HCT116 (cell line): ENCODE measurements around the gene SEC24A. TPM values are rescaled to one million over a fixed set of nuclear protein-coding genes. Genes with fewer than 3 reads are reported as not detected.
"Not testable (repeated sequence)": the region's sequence is repeated elsewhere in the genome, so short reads cannot be mapped to it uniquely, and the experiment has no call there.

Experiments used
- ATAC-seq: fragments of 200-7000 bp; cut with Tn5 transposase; 2 replicates; pipeline ENCODE4 v1.9.1; 2020; ENCODE audit warnings: mild to moderate bottlenecking, moderate library complexity
- BruUV-seq: library from RNA; stranded (reverse); fragments of 400-500 nt; replicated peaks from 2 replicates; lab custom pipeline; 2021; lab: Mats Ljungman, UMichigan
- CTCF ChIA-PET: fragments of 300-600 bp; sonication (Branson Sonifier 250); formaldehyde crosslinking; loops from one replicate; lab custom pipeline; 2021; ENCODE audit warnings: antibody characterized with exemption; lab: Charles Lee
- POLR2A ChIA-PET: fragments of 300-600, 350-600 bp; sonication (Branson Sonifier 250); formaldehyde crosslinking; loops from one replicate; lab custom pipeline; 2021; ENCODE audit warnings: antibody characterized with exemption; lab: Charles Lee
- RAD21 ChIA-PET, 2 experiments: fragments of 300-600 bp; sonication (Branson Sonifier 250); formaldehyde crosslinking; loops; one replicate each; lab custom pipeline; 2023; ENCODE audit warnings: low total read pairs in 2 of 2; ENCODE audit not compliant: uncharacterized antibody in 2 of 2, unreplicated experiment in 2 of 2, low non-redundant PET in 1 of 2; lab: Charles Lee
- DNase-seq: peaks from one replicate; pipeline ENCODE4 v3.0.0-alpha.2; 2010; ENCODE audit warnings: low read depth, low spot score
- H2AFZ ChIP-seq: fragments of 200-600 bp; shearing (Covaris generic), sonication (generic); 2 replicates; pipeline ENCODE4 v1.6.1; 2017; ENCODE audit warnings: low read depth, mixed run types, mixed read lengths, antibody characterized with exemption, low read length; ENCODE audit not compliant: poor library complexity, severe bottlenecking
- H3K27ac ChIP-seq: 2 replicates; pipeline ENCODE4 v1.5.1; 2012; ENCODE audit warnings: low read depth, low read length
- H3K27me3 ChIP-seq: fragments of 200-600 bp; sonication (generic); 2 replicates; pipeline ENCODE4 v1.6.1; 2016; ENCODE audit warnings: mixed run types, low read length, mixed read lengths; ENCODE audit not compliant: insufficient read depth
- H3K36me3 ChIP-seq, 2 experiments: fragments of 200-500 bp in 1 of 2; fragments of 200-600 bp in 1 of 2; sonication (Bioruptor generic) in 1 of 2; sonication (generic) in 1 of 2; 2 replicates each; pipeline versions ENCODE4 v1.5.1 to v1.6.1; 2014 to 2016; ENCODE audit warnings: low read length in 2 of 2, inconsistent platforms in 1 of 2, mixed read lengths in 1 of 2, mixed run types in 1 of 2; ENCODE audit not compliant: insufficient read depth in 2 of 2, control insufficient read depth in 1 of 2
- H3K4me1 ChIP-seq, 2 experiments: fragments of 200-600 bp in 1 of 2; sonication (generic) in 1 of 2; 2 replicates each; pipeline versions ENCODE4 v1.5.1 to v1.6.1; 2012 to 2017; ENCODE audit warnings: low read length in 2 of 2, inconsistent platforms in 1 of 2, mild to moderate bottlenecking in 1 of 2, mixed read lengths in 1 of 2, mixed run types in 1 of 2, moderate library complexity in 1 of 2; ENCODE audit not compliant: insufficient read depth in 2 of 2, control insufficient read depth in 1 of 2
- H3K4me2 ChIP-seq: fragments of 200-600 bp; sonication (generic); 2 replicates; pipeline ENCODE4 v1.6.1; 2017; ENCODE audit warnings: mixed run types, low read length, mixed read lengths
- H3K4me3 ChIP-seq, 2 experiments: fragments of 200-600 bp in 1 of 2; sonication (generic) in 1 of 2; replicated peaks in 1 of 2; 2 replicates each; pipeline ENCODE4 v1.5.1; 2011 to 2016; ENCODE audit warnings: low read length in 2 of 2, control low read depth in 1 of 2, low read depth in 1 of 2, mild to moderate bottlenecking in 1 of 2, mixed read lengths in 1 of 2, mixed run types in 1 of 2
- H3K79me2 ChIP-seq: fragments of 200-600 bp; sonication (generic); 2 replicates; pipeline ENCODE4 v1.6.1; 2017; ENCODE audit warnings: mild to moderate bottlenecking, mixed run types, low read length, moderate library complexity, mixed read lengths; ENCODE audit not compliant: insufficient read depth
- H3K9ac ChIP-seq: fragments of 200-600 bp; sonication (generic); 2 replicates; pipeline ENCODE4 v1.6.1; 2016; ENCODE audit warnings: low read length, mixed read lengths
- H3K9me2 ChIP-seq: fragments of 200-600 bp; sonication (generic), shearing (Covaris generic); 2 replicates; pipeline ENCODE4 v1.6.1; 2017; ENCODE audit warnings: mixed run types, mild to moderate bottlenecking, moderate library complexity; ENCODE audit not compliant: insufficient read depth
- H3K9me3 ChIP-seq, 2 experiments: fragments of 200-500 bp in 1 of 2; fragments of 200-600 bp in 1 of 2; sonication (Bioruptor generic) in 1 of 2; sonication (generic) in 1 of 2; 2 replicates each; pipeline ENCODE4 v1.6.1; 2014 to 2017; ENCODE audit warnings: low read length in 2 of 2, mixed read lengths in 2 of 2, inconsistent platforms in 1 of 2, low read depth in 1 of 2, mild to moderate bottlenecking in 1 of 2, mixed run types in 1 of 2, moderate library complexity in 1 of 2; ENCODE audit not compliant: control insufficient read depth in 1 of 2, insufficient read depth in 1 of 2
- H4K20me1 ChIP-seq: fragments of 200-600 bp; sonication (generic), shearing (Covaris generic); 2 replicates; pipeline ENCODE4 v1.6.1; 2017; ENCODE audit warnings: mixed run types, mild to moderate bottlenecking, moderate library complexity; ENCODE audit not compliant: insufficient read depth
- CEBPB ChIP-seq: IDR thresholded peaks from 2 replicates; pipeline ENCODE4 v1.6.1; 2012; ENCODE audit warnings: low read depth
- ELF1 ChIP-seq: IDR thresholded peaks from 2 replicates; pipeline ENCODE4 v1.6.1; 2012; ENCODE audit warnings: low read depth, borderline replicate concordance
- EZH2phosphoT487 ChIP-seq: fragments of 200-600 bp; IDR thresholded peaks from 2 replicates; pipeline ENCODE4 v1.6.1; 2018; ENCODE audit warnings: antibody characterized with exemption, borderline replicate concordance
- JUND ChIP-seq: IDR thresholded peaks from 2 replicates; pipeline ENCODE4 v1.6.1; 2012
- POLR2A ChIP-seq: IDR thresholded peaks from 2 replicates; pipeline ENCODE4 v1.7.0; 2011; ENCODE audit warnings: borderline replicate concordance; ENCODE audit not compliant: insufficient read depth, insufficient read length; ENCODE audit errors: extremely low read depth
- POLR2AphosphoS5 ChIP-seq: IDR thresholded peaks from 2 replicates; pipeline ENCODE4 v1.6.1; 2011; ENCODE audit warnings: mild to moderate bottlenecking, low read depth, low read length, moderate library complexity
- SIN3A ChIP-seq: IDR thresholded peaks from 2 replicates; pipeline ENCODE4 v1.6.1; 2012; ENCODE audit warnings: low read depth
- SRF ChIP-seq: IDR thresholded peaks from 2 replicates; pipeline ENCODE4 v1.6.1; 2012; ENCODE audit warnings: low read depth
- YY1 ChIP-seq: IDR thresholded peaks from 2 replicates; pipeline ENCODE4 v1.6.1; 2011; ENCODE audit warnings: low read length, low read depth, moderate library complexity, mild to moderate bottlenecking; ENCODE audit not compliant: insufficient replicate concordance; ENCODE audit errors: extremely low read depth
- ZFX ChIP-seq: fragments of 450-650 bp; IDR thresholded peaks from 2 replicates; pipeline ENCODE4 v1.6.1; 2017
- ZNF274 ChIP-seq: fragments of 200-500 bp; sonication (Bioruptor generic); IDR thresholded peaks from 2 replicates; pipeline ENCODE4 v1.6.1; 2014; ENCODE audit warnings: mild to moderate bottlenecking, low read depth, low read length, inconsistent platforms
- intact Hi-C: fragments of 100-400 bp; cut with micrococcal nuclease; formaldehyde crosslinking; loops from 2 replicates; pipeline ENCODE4 v1.10.0; 2022
- total RNA-seq: library from RNA; stranded (reverse); gene quantifications from one replicate; pipeline ENCODE4 v1.2.1, GENCODE V29; 2021; ENCODE audit not compliant: unreplicated experiment
- TF ChIP-seq, protein P1 (sequence below): IDR thresholded peaks from 2 replicates; pipeline ENCODE4 v1.6.1; 2012
- TF ChIP-seq, protein P2 (sequence below): IDR thresholded peaks from 2 replicates; pipeline ENCODE4 v1.6.1; 2012; ENCODE audit warnings: low read depth

The SEC24A gene
- total RNA-seq, 1 experiment from 2014 or later = 16.8 TPM

DNA sequence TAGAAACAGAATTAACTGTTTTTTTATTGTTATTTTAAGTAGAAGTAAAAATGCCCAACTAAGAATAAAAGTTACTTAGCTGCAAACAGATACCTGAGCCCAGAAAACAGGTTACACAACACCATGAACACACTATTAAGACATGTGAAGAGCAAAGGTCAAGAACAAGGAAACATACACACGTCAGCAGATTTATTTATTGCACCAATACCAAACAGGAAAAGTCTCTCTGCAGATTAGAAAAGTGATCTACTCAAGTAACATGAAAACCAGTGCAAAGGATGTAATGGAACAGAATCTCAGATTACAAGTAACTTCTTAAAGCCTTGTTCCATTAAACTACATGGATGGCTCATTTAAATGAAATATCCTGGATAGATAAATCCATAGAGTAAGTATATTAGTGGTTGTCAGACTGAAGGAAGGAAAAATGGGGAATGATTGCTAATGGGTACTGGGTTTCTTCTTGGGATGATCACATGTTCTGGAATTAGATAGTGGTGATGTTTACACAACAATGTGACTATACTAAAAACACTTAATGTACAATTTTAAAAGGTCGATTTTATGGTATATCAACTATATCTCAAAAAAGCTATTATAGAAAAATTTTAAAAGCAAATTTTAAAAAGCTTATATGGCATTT, 22.1 kb upstream of the SEC24A start:
- no peak for ATAC-seq
- no peaks in the 10 kb centered on the region; the same call in 1 of the 2 replicates for H4K20me1 ChIP-seq
- no peaks in the 10 kb centered on the region for H3K9me2 ChIP-seq
- H3K4me3 ChIP-seq = no peak overlapping the region
- H3K9ac ChIP-seq = no peak overlapping the region
- peaks cover 23% of the 10 kb centered on the region for H3K79me2 ChIP-seq
- no peak overlapping the region for H3K27ac ChIP-seq
- ChIA-PET POLR2A (no interaction called here), RAD21 (no interaction called here), CTCF (no interaction called here)
- peaks cover 2 to 7% of the 10 kb centered on the region in 2 experiments; a peak in 3 of 4 replicates for H3K4me1 ChIP-seq
- H3K9me3 ChIP-seq = no peaks in the 10 kb centered on the region
- intact Hi-C loops = no loop called here
- no peak overlapping the region for H2AFZ ChIP-seq
- BruUV-seq = no TSS peak
- no peak overlapping the region for H3K4me2 ChIP-seq
- no peak for DNase-seq
- peaks cover 0 to 2% of the 10 kb centered on the region in 2 experiments; a peak in 1 of 4 replicates for H3K36me3 ChIP-seq
- TF ChIP-seq SRF (no peak), CEBPB (no peak), JUND (no peak), POLR2AphosphoS5 (no peak), ZNF274 (no peak), EZH2phosphoT487 (no peak), ZFX (no peak)
- TF ChIP-seq, protein P1, sequence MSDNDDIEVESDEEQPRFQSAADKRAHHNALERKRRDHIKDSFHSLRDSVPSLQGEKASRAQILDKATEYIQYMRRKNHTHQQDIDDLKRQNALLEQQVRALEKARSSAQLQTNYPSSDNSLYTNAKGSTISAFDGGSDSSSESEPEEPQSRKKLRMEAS = no peak
- no peaks in the 10 kb centered on the region for H3K27me3 ChIP-seq

DNA sequence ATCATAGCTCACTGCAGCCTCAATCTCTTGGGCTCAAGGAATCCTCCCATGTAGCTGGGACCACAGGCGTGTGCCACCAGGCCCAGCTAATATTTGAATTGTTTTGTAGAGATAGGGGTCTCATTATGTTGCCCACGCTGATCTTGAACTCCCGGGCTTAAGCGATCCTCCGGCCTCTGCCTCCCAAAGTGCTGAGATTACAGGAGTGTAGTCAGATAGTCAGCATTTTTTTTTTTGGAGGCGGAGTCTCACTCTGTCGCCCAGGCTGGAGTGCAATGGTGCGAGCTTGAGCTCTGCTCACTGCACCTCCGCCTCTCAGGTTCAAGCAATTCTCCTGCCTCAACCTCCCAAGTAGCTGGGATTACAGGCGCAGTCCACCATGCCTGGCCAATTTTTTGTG, 14.4 kb upstream of the SEC24A start:
- Histone ChIP-seq H3K27me3 (no peaks in the 10 kb centered on the region), H3K36me3 (no peaks in the 10 kb centered on the region), H3K27ac (no peak overlapping the region), H2AFZ (no peak overlapping the region), H3K9ac (no peak overlapping the region), H3K9me3 (no peaks in the 10 kb centered on the region), H3K4me1 (peaks cover 4 to 12% of the 10 kb centered on the region in 2 experiments; a peak in 3 of 4 replicates)
- DNase-seq = no peak
- no peak for ATAC-seq
- ChIA-PET POLR2A (interaction anchor here (1.5 kb wide), 1 partner anchor 47 kb away, joined by 5 read pairs; no protein-coding TSS in a partner anchor), CTCF (no interaction called here), RAD21 (no interaction called here)
- BruUV-seq = no TSS peak
- TF ChIP-seq, protein P2, sequence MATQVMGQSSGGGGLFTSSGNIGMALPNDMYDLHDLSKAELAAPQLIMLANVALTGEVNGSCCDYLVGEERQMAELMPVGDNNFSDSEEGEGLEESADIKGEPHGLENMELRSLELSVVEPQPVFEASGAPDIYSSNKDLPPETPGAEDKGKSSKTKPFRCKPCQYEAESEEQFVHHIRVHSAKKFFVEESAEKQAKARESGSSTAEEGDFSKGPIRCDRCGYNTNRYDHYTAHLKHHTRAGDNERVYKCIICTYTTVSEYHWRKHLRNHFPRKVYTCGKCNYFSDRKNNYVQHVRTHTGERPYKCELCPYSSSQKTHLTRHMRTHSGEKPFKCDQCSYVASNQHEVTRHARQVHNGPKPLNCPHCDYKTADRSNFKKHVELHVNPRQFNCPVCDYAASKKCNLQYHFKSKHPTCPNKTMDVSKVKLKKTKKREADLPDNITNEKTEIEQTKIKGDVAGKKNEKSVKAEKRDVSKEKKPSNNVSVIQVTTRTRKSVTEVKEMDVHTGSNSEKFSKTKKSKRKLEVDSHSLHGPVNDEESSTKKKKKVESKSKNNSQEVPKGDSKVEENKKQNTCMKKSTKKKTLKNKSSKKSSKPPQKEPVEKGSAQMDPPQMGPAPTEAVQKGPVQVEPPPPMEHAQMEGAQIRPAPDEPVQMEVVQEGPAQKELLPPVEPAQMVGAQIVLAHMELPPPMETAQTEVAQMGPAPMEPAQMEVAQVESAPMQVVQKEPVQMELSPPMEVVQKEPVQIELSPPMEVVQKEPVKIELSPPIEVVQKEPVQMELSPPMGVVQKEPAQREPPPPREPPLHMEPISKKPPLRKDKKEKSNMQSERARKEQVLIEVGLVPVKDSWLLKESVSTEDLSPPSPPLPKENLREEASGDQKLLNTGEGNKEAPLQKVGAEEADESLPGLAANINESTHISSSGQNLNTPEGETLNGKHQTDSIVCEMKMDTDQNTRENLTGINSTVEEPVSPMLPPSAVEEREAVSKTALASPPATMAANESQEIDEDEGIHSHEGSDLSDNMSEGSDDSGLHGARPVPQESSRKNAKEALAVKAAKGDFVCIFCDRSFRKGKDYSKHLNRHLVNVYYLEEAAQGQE = no peak
- TF ChIP-seq ELF1 (no peak), SIN3A (no peak), CEBPB (no peak), ZFX (no peak), YY1 (no peak), POLR2A (no peak)
- TF ChIP-seq, all 23 proteins: peak for 0
- no peaks in the 10 kb centered on the region for H3K9me2 ChIP-seq
- H3K4me2 ChIP-seq = no peak overlapping the region
- no peak overlapping the region for H3K4me3 ChIP-seq
- intact Hi-C loops = no loop called here
- no peaks in the 10 kb centered on the region for H4K20me1 ChIP-seq
- H3K79me2 ChIP-seq = peaks cover 24% of the 10 kb centered on the region

DNA sequence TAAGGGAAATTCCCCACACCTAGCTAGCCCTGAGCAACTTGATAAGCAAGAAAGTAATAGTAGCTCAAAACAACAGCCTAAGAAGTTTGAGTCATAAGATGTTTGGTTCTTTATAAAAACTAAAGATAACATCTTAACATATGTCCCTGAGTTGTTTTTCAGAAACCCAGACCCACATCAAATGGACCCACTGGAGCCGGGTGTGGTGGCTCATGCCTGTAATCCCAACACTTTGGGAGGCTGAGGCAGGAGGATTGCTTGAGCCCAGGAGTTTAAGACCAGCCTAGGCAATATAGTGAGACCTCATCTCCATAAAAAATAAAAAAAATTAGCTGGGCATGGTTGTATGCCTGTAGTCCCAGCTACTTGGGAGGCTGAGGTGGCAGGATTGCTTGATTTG, 13.2 kb upstream of the SEC24A start:
- RAD21 ChIA-PET, H3K4me2 ChIP-seq, DNase-seq, H3K9me2 ChIP-seq, intact Hi-C loops, H4K20me1 ChIP-seq, POLR2A ChIA-PET, H3K27me3 ChIP-seq, H2AFZ ChIP-seq, H3K27ac ChIP-seq, CTCF ChIA-PET, H3K36me3 ChIP-seq, H3K4me3 ChIP-seq, H3K9ac ChIP-seq, BruUV-seq, H3K9me3 ChIP-seq, ATAC-seq: not testable (repeated sequence)
- Histone ChIP-seq H3K79me2 (peaks cover 19% of the 10 kb centered on the region), H3K4me1 (peaks cover 4 to 12% of the 10 kb centered on the region in 2 experiments; a peak in 3 of 4 replicates)
